HG03060 (cell line): ENCODE measurements around the gene ATP5MK.
"Not testable (repeated sequence)": the region's sequence is repeated elsewhere in the genome, so short reads cannot be mapped to it uniquely, and the experiment has no call there.

Experiments used
- ATAC-seq: cut with Tn5 transposase; IDR thresholded peaks from one replicate; pipeline ENCODE4 v1.9.1; 2021; ENCODE audit warnings: low read depth, moderate number of reproducible peaks; ENCODE audit not compliant: unreplicated experiment

Gene ATP5MK

GRCh38 chr10:103396067-103396788 is at the start of gene ATP5MK, which contains the start of gene PDCD11:
Gene ATP5MK (minus strand): TSS chr10:103396475. CDS start chr10:103392457, 4,018 bp downstream.
Gene PDCD11 (plus strand): TSS chr10:103396626. CDS start chr10:103398427, 1,801 bp downstream.
- peak; percentile 97 for ATAC-seq

GRCh38 chr10:103445366-103445765 is 49.1 kb upstream of the ATP5MK start:
- no peak for ATAC-seq

GRCh38 chr10:103444478-103444877 is 48.2 kb upstream of the ATP5MK start:
- ATAC-seq, result no peak

- ATAC-seq, result no peak
Measured at GRCh38 chr10:103443475-103444185, 47.4 kb upstream of the ATP5MK start.

- ATAC-seq, result no peak
Measured at GRCh38 chr10:103442031-103442461, 45.8 kb upstream of the ATP5MK start.

- no peak for ATAC-seq
Measured at GRCh38 chr10:103441611-103442010, 45.3 kb upstream of the ATP5MK start.

GRCh38 chr10:103441206-103441605 is 44.9 kb upstream of the ATP5MK start:
- ATAC-seq, result no peak

GRCh38 chr10:103440416-103440815 is 44.1 kb upstream of the ATP5MK start:
- ATAC-seq, result no peak

- no peak for ATAC-seq
Measured at GRCh38 chr10:103439776-103440175, 43.5 kb upstream of the ATP5MK start.

- ATAC-seq, result no peak
Measured at GRCh38 chr10:103433858-103434257, 37.6 kb upstream of the ATP5MK start.

GRCh38 chr10:103431902-103432301 is 35.6 kb upstream of the ATP5MK start:
- ATAC-seq, result no peak

- ATAC-seq, result no peak
Measured at GRCh38 chr10:103429647-103430046, 33.4 kb upstream of the ATP5MK start.

GRCh38 chr10:103428989-103429643 is 32.8 kb upstream of the ATP5MK start:
- ATAC-seq, result no peak

- no peak for ATAC-seq
Measured at GRCh38 chr10:103427866-103428265, 31.6 kb upstream of the ATP5MK start.

- ATAC-seq, result no peak
Measured at GRCh38 chr10:103423748-103424147, 27.5 kb upstream of the ATP5MK start.

GRCh38 chr10:103419101-103419500 is 22.8 kb upstream of the ATP5MK start:
- ATAC-seq, result no peak

GRCh38 chr10:103417601-103418000 is 21.3 kb upstream of the ATP5MK start:
- no peak for ATAC-seq

- not testable (repeated sequence) for ATAC-seq
Measured at GRCh38 chr10:103417148-103417469, 20.8 kb upstream of the ATP5MK start.

GRCh38 chr10:103416436-103417147 is 20.3 kb upstream of the ATP5MK start:
- no peak for ATAC-seq

- ATAC-seq, result no peak
Measured at GRCh38 chr10:103415581-103415980, 19.3 kb upstream of the ATP5MK start.

- no peak for ATAC-seq
Measured at GRCh38 chr10:103413564-103413963, 17.3 kb upstream of the ATP5MK start.
